MCF 10A (cell line): ENCODE results near the gene MAP2K5. TPM values are rescaled to one million over a fixed set of nuclear protein-coding genes. Genes with fewer than 3 reads are reported as not detected.

Experiments
- BruUV-seq: library from RNA; stranded (reverse); fragments of 400-500 nt; replicated peaks from 2 replicates; lab custom pipeline; 2021; lab: Mats Ljungman, UMichigan
- CTCF ChIA-PET: fragments of 300-600 bp; sonication (Branson Sonifier 250); formaldehyde crosslinking; extraction: SDS; loops from one replicate; lab custom pipeline; 2021; ENCODE audit warnings: antibody characterized with exemption, inconsistent platforms; lab: Yijun Ruan, JAX
- POLR2A ChIA-PET: fragments of 300-600, 350-650 bp; sonication (Branson Sonifier 250); formaldehyde crosslinking; extraction: SDS; loops from one replicate; lab custom pipeline; 2020; ENCODE audit warnings: antibody characterized with exemption, inconsistent platforms; lab: Yijun Ruan, JAX
- DNase-seq: peaks from one replicate; pipeline ENCODE4 v3.0.0-alpha.2; 2018; ENCODE audit not compliant: unreplicated experiment
- H3K27ac Mint-ChIP-seq: one replicate; pipeline ENCODE4 v1.8.0; 2022; ENCODE audit warnings: mild to moderate bottlenecking, low read depth, mixed read lengths; ENCODE audit not compliant: unreplicated experiment
- H3K27me3 Mint-ChIP-seq: one replicate; pipeline ENCODE4 v1.8.0; 2022; ENCODE audit warnings: mixed read lengths; ENCODE audit not compliant: insufficient read depth, unreplicated experiment
- H3K36me3 Mint-ChIP-seq: one replicate; pipeline ENCODE4 v1.8.0; 2022; ENCODE audit warnings: mild to moderate bottlenecking, moderate library complexity, mixed read lengths; ENCODE audit not compliant: insufficient read depth, unreplicated experiment
- H3K4me1 Mint-ChIP-seq: one replicate; pipeline ENCODE4 v1.8.0; 2022; ENCODE audit warnings: mixed read lengths; ENCODE audit not compliant: insufficient read depth, unreplicated experiment
- H3K4me3 Mint-ChIP-seq: one replicate; pipeline ENCODE4 v1.8.0; 2022; ENCODE audit warnings: mild to moderate bottlenecking, moderate library complexity, mixed read lengths; ENCODE audit not compliant: unreplicated experiment
- H3K9me3 Mint-ChIP-seq: one replicate; pipeline ENCODE4 v1.8.0; 2022; ENCODE audit warnings: mixed read lengths; ENCODE audit not compliant: unreplicated experiment
- CTCF ChIP-seq: fragments of 200-600 bp; IDR thresholded peaks from one replicate; pipeline ENCODE4 v1.8.0; 2022; ENCODE audit warnings: antibody characterized with exemption, mild to moderate bottlenecking; ENCODE audit not compliant: unreplicated experiment
- intact Hi-C: fragments of 100-400 bp; cut with micrococcal nuclease; formaldehyde crosslinking; loops from 2 replicates; pipeline ENCODE4 v1.14.1; 2022
- total RNA-seq: library from RNA; stranded (reverse); gene quantifications from 2 replicates; pipeline ENCODE4 v1.2.3, GENCODE V29; 2022

The MAP2K5 gene
- total RNA-seq, 1 experiment from 2014 or later, result 24.4 TPM

DNA sequence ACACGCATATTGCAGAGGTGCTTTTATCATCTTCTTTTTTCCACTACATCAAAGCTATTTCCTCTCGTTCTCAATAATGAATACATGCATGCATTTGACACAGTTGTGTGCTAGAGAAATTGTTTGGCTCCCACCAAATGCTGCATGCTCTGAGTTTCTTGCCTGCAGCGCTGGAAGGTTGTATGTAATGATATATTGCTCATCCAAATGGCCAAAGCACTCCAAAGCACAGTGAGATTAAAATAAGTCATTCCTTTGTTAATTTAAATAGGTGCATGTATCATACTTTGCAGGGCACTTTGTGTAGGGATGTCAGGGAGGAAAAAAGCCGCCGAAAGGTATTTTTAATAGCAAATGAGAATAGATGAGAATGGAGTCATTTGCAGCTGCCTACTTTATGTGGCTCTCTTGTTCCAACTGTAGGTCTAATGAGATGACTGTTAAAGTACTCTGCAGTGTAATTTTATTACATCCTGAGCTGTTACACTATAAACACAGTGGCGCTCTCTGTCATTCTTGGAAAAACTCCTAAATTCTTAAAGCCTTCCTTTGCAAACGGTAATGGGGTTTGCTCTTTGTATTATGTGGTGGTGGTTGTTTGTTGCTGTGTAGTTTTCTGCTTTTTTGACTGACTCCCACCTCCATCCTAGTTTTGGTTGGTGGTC, 225.9 kb downstream of the MAP2K5 start:
- no TSS peak for BruUV-seq
- no peak for DNase-seq
- intact Hi-C loops, result no loop called here
- Mint-ChIP-seq H3K4me3 (no peak overlapping the region), H3K27ac (no peak overlapping the region), H3K36me3 (no peaks in the 10 kb centered on the region), H3K4me1 (no peaks in the 10 kb centered on the region), H3K9me3 (no peaks in the 10 kb centered on the region), H3K27me3 (no peaks in the 10 kb centered on the region)
- no peak for TF ChIP-seq CTCF
- CTCF ChIA-PET, result interaction anchor here (1.2 kb wide), 1 partner anchor 15 kb away, joined by 3 read pairs; no protein-coding TSS in a partner anchor
- POLR2A ChIA-PET, result interaction anchor here (0.9 kb wide), 1 partner anchor 10 kb away, joined by 3 read pairs; no protein-coding TSS in a partner anchor

DNA sequence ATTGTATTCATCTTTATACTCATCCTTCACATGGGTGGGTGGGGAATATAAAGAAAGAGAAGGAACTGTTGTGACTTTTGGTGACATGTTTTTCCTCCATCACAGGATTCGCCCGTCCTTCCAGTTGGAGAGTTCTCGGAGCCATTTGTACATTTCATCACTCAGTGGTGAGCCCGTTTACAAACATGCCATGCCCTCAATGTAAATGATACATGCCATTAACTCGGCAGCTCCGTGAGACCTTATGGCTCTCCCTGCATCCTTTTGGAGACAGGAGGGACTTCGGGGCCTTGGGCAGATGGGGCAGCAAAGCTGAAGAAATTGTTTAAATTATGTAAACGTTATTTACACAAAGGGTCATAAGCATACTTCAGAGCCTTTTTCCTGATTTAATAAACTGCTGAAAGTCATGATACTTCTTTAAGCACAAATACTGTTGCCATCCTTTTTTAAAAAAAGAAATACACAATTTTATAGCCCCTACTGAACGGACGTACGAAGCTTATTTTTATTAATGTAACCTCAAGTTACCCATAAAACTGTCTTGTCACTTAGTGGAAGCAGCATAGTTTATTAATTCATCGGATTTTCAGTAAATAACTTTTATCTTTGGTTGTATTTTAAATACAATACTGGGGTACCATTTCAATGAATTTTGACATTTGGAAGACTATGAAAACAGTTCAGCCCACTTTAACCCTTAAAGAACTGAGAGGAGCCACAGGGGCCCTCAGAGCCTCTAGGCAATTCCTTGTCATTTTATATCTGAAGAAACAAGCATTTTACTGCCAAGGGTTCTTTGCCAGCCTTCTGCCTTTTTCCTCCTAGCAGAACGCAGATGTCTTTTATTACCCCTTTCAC, 227.2 kb downstream of the MAP2K5 start:
- no peaks in the 10 kb centered on the region for H3K9me3 Mint-ChIP-seq
- no peaks in the 10 kb centered on the region for H3K36me3 Mint-ChIP-seq
- ChIA-PET POLR2A (interaction anchor here (0.9 to 1.1 kb wide), 2 partner anchors 10 to 11 kb away, joined by 3 to 4 read pairs; no protein-coding TSS in a partner anchor), CTCF (interaction anchor here (1.2 kb wide), 1 partner anchor 13 kb away, joined by 3 read pairs; no protein-coding TSS in a partner anchor)
- no peaks in the 10 kb centered on the region for H3K27me3 Mint-ChIP-seq
- no peak overlapping the region for H3K27ac Mint-ChIP-seq
- BruUV-seq, result no TSS peak
- DNase-seq, result no peak
- TF ChIP-seq CTCF, result no peak
- H3K4me3 Mint-ChIP-seq, result no peak overlapping the region
- intact Hi-C loops, result no loop called here
- H3K4me1 Mint-ChIP-seq, result no peaks in the 10 kb centered on the region

DNA sequence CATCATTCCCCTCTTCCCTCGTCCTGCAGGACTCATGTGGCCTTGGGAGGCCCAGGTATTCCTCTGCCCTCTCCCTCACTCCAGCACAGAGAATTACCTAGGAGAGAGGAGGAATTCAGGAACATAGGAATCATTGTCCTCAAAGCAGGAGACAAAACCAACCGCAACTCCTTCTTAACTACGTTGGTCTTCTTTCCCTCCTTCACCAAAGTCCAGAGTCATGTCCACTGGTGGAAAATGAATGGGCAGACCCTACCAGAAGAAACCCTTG, 227.8 kb downstream of the MAP2K5 start:
- DNase-seq, result no peak
- H3K36me3 Mint-ChIP-seq, result no peaks in the 10 kb centered on the region
- TF ChIP-seq CTCF, result no peak
- intact Hi-C loops, result no loop called here
- no peak overlapping the region for H3K27ac Mint-ChIP-seq
- H3K4me1 Mint-ChIP-seq, result no peaks in the 10 kb centered on the region
- H3K9me3 Mint-ChIP-seq, result no peaks in the 10 kb centered on the region
- BruUV-seq, result no TSS peak
- no peak overlapping the region for H3K4me3 Mint-ChIP-seq
- CTCF ChIA-PET, result interaction anchor here (0.6 to 0.9 kb wide), 2 partner anchors 26 to 824 kb away, joined by 3 read pairs; no protein-coding TSS in a partner anchor
- POLR2A ChIA-PET, result interaction anchor here (0.6 to 1.1 kb wide), 2 partner anchors 9 to 23 kb away, joined by 3 to 4 read pairs; no protein-coding TSS in a partner anchor
- H3K27me3 Mint-ChIP-seq, result no peaks in the 10 kb centered on the region
